ENCODE results near the gene MGAT4B. TPM values are rescaled to one million over a fixed set of nuclear protein-coding genes. Genes with fewer than 3 reads are reported as not detected.
A peak's percentile ranks its signal among the peaks of the same experiment; 100 is the strongest.

The MGAT4B gene
- total and polyA plus RNA-seq, 2 of the 13 experiments (the other 11 are each of a cell fraction or from before 2014, with no cell fraction given), result 93.5 to 130 TPM

DNA sequence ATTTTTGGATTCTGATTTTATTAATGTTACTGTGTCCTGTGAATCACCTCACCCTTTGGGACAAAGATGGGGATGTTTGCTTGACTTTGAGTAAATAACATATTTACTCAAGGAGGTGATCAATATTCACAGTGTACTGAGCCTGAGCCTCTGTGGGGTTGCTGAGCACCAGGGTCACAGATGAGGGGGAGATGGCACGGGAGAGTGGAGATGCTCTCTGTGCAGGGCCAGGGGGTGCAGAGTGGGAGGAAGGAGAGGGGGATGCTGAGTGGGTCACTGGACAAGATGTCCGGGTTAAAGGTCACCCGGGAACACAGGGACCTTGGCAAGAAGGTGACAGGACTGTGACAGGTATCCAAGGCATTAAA is 18.1 kb upstream of the MGAT4B start (continued):
- no peak for TF ChIP-seq ZNF607 (CRISPR knock-in tag; IDR thresholded peaks at IDR 0.05; ENCODE audit: borderline replicate concordance)
- TF ChIP-seq ZNF768 (CRISPR knock-in tag; IDR thresholded peaks at IDR 0.05), result no peak
- TF ChIP-seq, protein P1, sequence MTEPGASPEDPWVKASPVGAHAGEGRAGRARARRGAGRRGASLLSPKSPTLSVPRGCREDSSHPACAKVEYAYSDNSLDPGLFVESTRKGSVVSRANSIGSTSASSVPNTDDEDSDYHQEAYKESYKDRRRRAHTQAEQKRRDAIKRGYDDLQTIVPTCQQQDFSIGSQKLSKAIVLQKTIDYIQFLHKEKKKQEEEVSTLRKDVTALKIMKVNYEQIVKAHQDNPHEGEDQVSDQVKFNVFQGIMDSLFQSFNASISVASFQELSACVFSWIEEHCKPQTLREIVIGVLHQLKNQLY (CRISPR knock-in tag; IDR thresholded peaks at IDR 0.05), result no peak
- TF ChIP-seq GABPA (IDR thresholded peaks at IDR 0.05; ENCODE audit: low read depth, low read length), result no peak
- TF ChIP-seq GABPA (CRISPR knock-in tag; IDR thresholded peaks at IDR 0.05; ENCODE audit: low read depth), result 0 out of 2 replicates have a peak, but pooled peaks have one; percentile 15
- TF ChIP-seq RCOR2 (CRISPR knock-in tag; IDR thresholded peaks at IDR 0.05), result 0 out of 2 replicates have a peak, but pooled peaks have one; percentile 18
- no peak for TF ChIP-seq ZNF44 (CRISPR knock-in tag; IDR thresholded peaks at IDR 0.05)
- 0 out of 2 replicates have a peak, but pooled peaks have one; percentile 25 for TF ChIP-seq MED1 (CRISPR knock-in tag; IDR thresholded peaks at IDR 0.05)
- TF ChIP-seq POLR2G (IDR thresholded peaks at IDR 0.05; ENCODE audit: low read depth, low read length), result peak; percentile 14; the same call in 1 of the 2 replicates
- TF ChIP-seq KDM6A (CRISPR knock-in tag; IDR thresholded peaks at IDR 0.05; ENCODE audit: low read depth), result no peak
- TF ChIP-seq, protein P2, sequence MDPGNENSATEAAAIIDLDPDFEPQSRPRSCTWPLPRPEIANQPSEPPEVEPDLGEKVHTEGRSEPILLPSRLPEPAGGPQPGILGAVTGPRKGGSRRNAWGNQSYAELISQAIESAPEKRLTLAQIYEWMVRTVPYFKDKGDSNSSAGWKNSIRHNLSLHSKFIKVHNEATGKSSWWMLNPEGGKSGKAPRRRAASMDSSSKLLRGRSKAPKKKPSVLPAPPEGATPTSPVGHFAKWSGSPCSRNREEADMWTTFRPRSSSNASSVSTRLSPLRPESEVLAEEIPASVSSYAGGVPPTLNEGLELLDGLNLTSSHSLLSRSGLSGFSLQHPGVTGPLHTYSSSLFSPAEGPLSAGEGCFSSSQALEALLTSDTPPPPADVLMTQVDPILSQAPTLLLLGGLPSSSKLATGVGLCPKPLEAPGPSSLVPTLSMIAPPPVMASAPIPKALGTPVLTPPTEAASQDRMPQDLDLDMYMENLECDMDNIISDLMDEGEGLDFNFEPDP (CRISPR knock-in tag; conservative IDR thresholded peaks at IDR 0.05), result 0 out of 2 replicates have a peak, but pooled peaks have one; percentile 40
- TF ChIP-seq FOXP4 (CRISPR knock-in tag; IDR thresholded peaks at IDR 0.05), result peak; percentile 74
- peak; percentile 50; the same call in 1 of the 2 replicates for TF ChIP-seq MIER3 (CRISPR knock-in tag; IDR thresholded peaks at IDR 0.05; ENCODE audit: borderline replicate concordance)
- TF ChIP-seq SOX6 (IDR thresholded peaks at IDR 0.05), result no peak
- peak; percentile 44 for TF ChIP-seq SOX6 (CRISPR knock-in tag; IDR thresholded peaks at IDR 0.05)
- 0 out of 2 replicates have a peak, but pooled peaks have one; percentile 32 for TF ChIP-seq NCOA2 (CRISPR knock-in tag; IDR thresholded peaks at IDR 0.05)
- TF ChIP-seq SOX13 (IDR thresholded peaks at IDR 0.05), result 0 out of 2 replicates have a peak, but pooled peaks have one; percentile 21
- no peak; a peak in 1 of 4 replicates for TF ChIP-seq SOX13 (CRISPR knock-in tag; conservative IDR thresholded peaks at IDR 0.05 in 1 of 2, IDR thresholded peaks at IDR 0.05 in 1 of 2)
- no peak for TF ChIP-seq CENPBD1 (CRISPR knock-in tag; IDR thresholded peaks at IDR 0.05; ENCODE audit: borderline replicate concordance, low read depth)
- peak; percentile 65 for TF ChIP-seq PITX1 (CRISPR knock-in tag; IDR thresholded peaks at IDR 0.05)
- peak in 1 of 2 experiments; percentile 49; a peak in 1 of 4 replicates for TF ChIP-seq KLF16 (CRISPR knock-in tag; IDR thresholded peaks at IDR 0.05)
- TF ChIP-seq ZBTB34 (CRISPR knock-in tag; IDR thresholded peaks at IDR 0.05), result no peak
- peak; percentile 72 for TF ChIP-seq FOXA1 (IDR thresholded peaks at IDR 0.05)
- TF ChIP-seq FOXA1 (CRISPR knock-in tag; IDR thresholded peaks at IDR 0.05), result peak; percentile 54; the same call in 1 of the 2 replicates
- peak; percentile 88 for TF ChIP-seq ZKSCAN5 (CRISPR knock-in tag; IDR thresholded peaks at IDR 0.05)
- peak; percentile 68 for TF ChIP-seq NR2F6 (IDR thresholded peaks at IDR 0.05)
- peak; percentile 36; the same call in 1 of the 2 replicates for TF ChIP-seq NR2F6 (CRISPR knock-in tag; IDR thresholded peaks at IDR 0.05)
- peak; percentile 21; the same call in 1 of the 2 replicates for TF ChIP-seq NR2C2 (CRISPR knock-in tag; IDR thresholded peaks at IDR 0.05; ENCODE audit: borderline replicate concordance)
- peak; percentile 77 for TF ChIP-seq RARA (CRISPR knock-in tag; IDR thresholded peaks at IDR 0.05)

Measured in HepG2 (cell line).